GM12878 (cell line): ENCODE measurements around the gene LRP5. TPM values are rescaled to one million over a fixed set of nuclear protein-coding genes. Genes with fewer than 3 reads are reported as not detected.

Experiments
- ATAC-seq: fragments of 200-7000 bp; cut with Tn5 transposase; 3 replicates; pipeline ENCODE4 v1.9.1; 2020; ENCODE audit warnings: mild to moderate bottlenecking, moderate library complexity
- BruUV-seq: library from RNA; stranded (reverse); fragments of 400-500 nt; replicated peaks from 2 replicates; lab custom pipeline; 2021; lab: Mats Ljungman, UMichigan
- CTCF ChIA-PET: fragments of 300-600 bp; sonication (Branson Sonifier 250); formaldehyde crosslinking; extraction: SDS; loops from one replicate; lab custom pipeline; 2021; ENCODE audit warnings: inconsistent platforms; lab: Yijun Ruan, JAX
- POLR2A ChIA-PET: fragments of 350-600 bp; formaldehyde crosslinking; extraction: SDS; loops from one replicate; lab custom pipeline; 2021; ENCODE audit warnings: inconsistent platforms; lab: Charles Lee
- RAD21 ChIA-PET: fragments of 300-600 bp; sonication (Branson Sonifier 250); formaldehyde crosslinking; loops from one replicate; lab custom pipeline; 2023; ENCODE audit warnings: antibody characterized with exemption; ENCODE audit not compliant: unreplicated experiment; lab: Charles Lee
- SMC1A ChIA-PET: fragments of 300-600 bp; sonication (Branson Sonifier 250); formaldehyde crosslinking; loops from one replicate; lab custom pipeline; 2023; ENCODE audit not compliant: unreplicated experiment, uncharacterized antibody; lab: Charles Lee
- DNase-seq: peaks from one replicate; pipeline ENCODE4 v3.0.0-alpha.2; 2011; ENCODE audit warnings: low read depth, low spot score
- FAIRE-seq: peaks from 3 replicates; lab custom pipeline; 2011; peaks lifted over from hg19 to GRCh38; lab: Jason Lieb, UNC
- H2AFZ ChIP-seq: 2 replicates; pipeline ENCODE4 v1.6.0; 2011; ENCODE audit warnings: low read depth, low read length, control low read depth; ENCODE audit not compliant: control insufficient read depth
- H3K27ac ChIP-seq: 2 replicates; pipeline ENCODE4 v1.5.1; 2011; ENCODE audit warnings: control low read depth; ENCODE audit not compliant: control insufficient read depth, insufficient read depth
- H3K27me3 ChIP-seq, 2 experiments: replicated peaks in 1 of 2; 2 replicates each; pipeline versions ENCODE4 v1.6.0 to v1.6.1; 2011; ENCODE audit warnings: low read length in 1 of 2; ENCODE audit not compliant: control insufficient read depth in 2 of 2, insufficient read depth in 2 of 2
- H3K36me3 ChIP-seq, 2 experiments: 2 replicates each; pipeline ENCODE4 v1.5.1; 2011; ENCODE audit warnings: low read length in 1 of 2; ENCODE audit not compliant: control insufficient read depth in 2 of 2, insufficient read depth in 2 of 2
- H3K4me1 ChIP-seq: 2 replicates; pipeline ENCODE4 v1.6.1; 2011; ENCODE audit warnings: mild to moderate bottlenecking, low read length, moderate library complexity, mixed read lengths; ENCODE audit not compliant: control insufficient read depth, insufficient read depth
- H3K4me2 ChIP-seq: 2 replicates; pipeline ENCODE4 v1.6.0; 2011; ENCODE audit warnings: control low read depth; ENCODE audit not compliant: control insufficient read depth, insufficient read depth
- H3K4me3 ChIP-seq: fragments of 200-600 bp; sonication (generic); 2 replicates; pipeline ENCODE4 v1.5.1; 2016
- H3K79me2 ChIP-seq: 2 replicates; pipeline ENCODE4 v1.6.0; 2011; ENCODE audit warnings: low read length; ENCODE audit not compliant: control insufficient read depth, insufficient read depth
- H3K9ac ChIP-seq: 2 replicates; pipeline ENCODE4 v1.8.0; 2011; ENCODE audit warnings: low read length, control low read depth, mixed read lengths; ENCODE audit not compliant: control insufficient read depth, insufficient read depth
- H3K9me3 ChIP-seq: replicated peaks from 3 replicates; pipeline ENCODE4 v1.5.1; 2011; ENCODE audit warnings: mild to moderate bottlenecking, low read length; ENCODE audit not compliant: control insufficient read depth, insufficient read depth
- H4K20me1 ChIP-seq: 2 replicates; pipeline ENCODE4 v1.6.0; 2011; ENCODE audit not compliant: control insufficient read depth, insufficient read depth
- BCL11A ChIP-seq: IDR thresholded peaks from 2 replicates; pipeline ENCODE4 v1.6.1; 2011; ENCODE audit warnings: low read depth, low read length
- CBX3 ChIP-seq: fragments of 200-600 bp; sonication (generic); IDR thresholded peaks from 2 replicates; pipeline ENCODE4 v1.6.1; 2016; ENCODE audit warnings: low read depth, borderline replicate concordance
- CHD2 ChIP-seq: IDR thresholded peaks from 2 replicates; pipeline ENCODE4 v1.6.1; 2011; ENCODE audit warnings: low read depth, low read length, improper control_type of control experiment, borderline replicate concordance
- IKZF2 ChIP-seq, 2 experiments: fragments of 450-650 bp; IDR thresholded peaks; 2 replicates each; pipeline ENCODE4 v1.6.1; 2017; ENCODE audit warnings: mild to moderate bottlenecking in 2 of 2, moderate library complexity in 2 of 2
- JUNB ChIP-seq: IDR thresholded peaks from 2 replicates; pipeline ENCODE4 v1.6.1; 2016; ENCODE audit warnings: antibody characterized with exemption, mild to moderate bottlenecking
- NFIC ChIP-seq: IDR thresholded peaks from 2 replicates; pipeline ENCODE4 v1.6.1; 2012; ENCODE audit warnings: low read depth, mild to moderate bottlenecking, inconsistent platforms, low read length, moderate library complexity
- PML ChIP-seq: IDR thresholded peaks from 2 replicates; pipeline ENCODE4 v1.6.1; 2012; ENCODE audit warnings: low read length, inconsistent platforms
- POU2F2 ChIP-seq: IDR thresholded peaks from 3 replicates; pipeline ENCODE4 v1.6.1; 2011; ENCODE audit warnings: low read depth, mild to moderate bottlenecking, low read length, borderline replicate concordance
- RUNX3 ChIP-seq: IDR thresholded peaks from 2 replicates; pipeline ENCODE4 v1.6.1; 2012; ENCODE audit warnings: low read length, inconsistent platforms
- SPI1 ChIP-seq: IDR thresholded peaks from 2 replicates; pipeline ENCODE4 v1.6.1; 2011; ENCODE audit warnings: low read depth, mild to moderate bottlenecking, low read length, moderate library complexity, borderline replicate concordance; ENCODE audit not compliant: insufficient read depth
- TAF1 ChIP-seq: IDR thresholded peaks from 2 replicates; pipeline ENCODE4 v1.6.1; 2011; ENCODE audit warnings: mild to moderate bottlenecking, low read depth, low read length, borderline replicate concordance
- YY1 ChIP-seq: IDR thresholded peaks from 2 replicates; pipeline ENCODE4 v1.6.1; 2011; ENCODE audit warnings: low read depth, mild to moderate bottlenecking, low read length
- ZBTB40 ChIP-seq: fragments of 450-650 bp; IDR thresholded peaks from 2 replicates; pipeline ENCODE4 v1.6.1; 2016; ENCODE audit warnings: mild to moderate bottlenecking, moderate library complexity, borderline replicate concordance
- WGBS: methylation state at CpG from one replicate; pipeline ENCODE4 v1.1.6; 2016; ENCODE audit warnings: low lambda C conversion rate; ENCODE audit not compliant: insufficient replicate concordance, insufficient coverage; ENCODE audit errors: missing lambda C conversion rate; 5-methylcytosine and 5-hydroxymethylcytosine counted together
- in situ Hi-C: fragments of 300-500 bp; cut with MboI; formaldehyde crosslinking; loops from 9 replicates; pipeline ENCODE4 v1.14.3; 2018; ENCODE audit warnings: mixed read lengths
- intact Hi-C: fragments of 100-400 bp; cut with micrococcal nuclease; formaldehyde crosslinking; loops from one replicate; pipeline ENCODE4 v1.14.2; 2022; ENCODE audit not compliant: unreplicated experiment
- polyA plus RNA-seq, 11 experiments: library from polyadenylated mRNA; depleted of rRNA in 4 of 11; unstranded in 6 of 11; stranded (reverse) in 5 of 11; fragments of >200 nt; fragmentation: Nextera tagmentation in 4 of 11; fragmentation: Illumina TruSeq in 1 of 11; extraction: Ambion mirVana in 4 of 11; extraction: Trizol in 1 of 11; gene quantifications; 1 replicate in 1 of 11; 2 replicates in 10 of 11; pipeline versions ENCODE4 v1.2.1 to v1.2.3, GENCODE V29; 2011 to 2016; ENCODE audit warnings: inconsistent platforms in 2 of 11, missing spikeins in 2 of 11, low read depth in 1 of 11
- total RNA-seq, 4 experiments: library from RNA; depleted of rRNA in 3 of 4; stranded (reverse); fragments of >200 nt in 3 of 4; fragmentation: Illumina TruSeq in 1 of 4; extraction: Trizol in 1 of 4; gene quantifications; 2 replicates each; pipeline versions ENCODE4 v1.2.1 to v1.2.3, GENCODE V29; 2013 to 2021
- TF ChIP-seq, protein P1 (sequence below): fragments of 450-650 bp; IDR thresholded peaks from 2 replicates; pipeline ENCODE4 v1.6.1; 2018; ENCODE audit warnings: mild to moderate bottlenecking, low read depth, moderate library complexity; ENCODE audit not compliant: partially characterized antibody

LRP5 gene
- total and polyA plus RNA-seq, 10 of the 15 experiments (the other 5 are each of a cell fraction or from before 2014, with no cell fraction given), result 0.37 to 34.0 (median 6.6) TPM

DNA sequence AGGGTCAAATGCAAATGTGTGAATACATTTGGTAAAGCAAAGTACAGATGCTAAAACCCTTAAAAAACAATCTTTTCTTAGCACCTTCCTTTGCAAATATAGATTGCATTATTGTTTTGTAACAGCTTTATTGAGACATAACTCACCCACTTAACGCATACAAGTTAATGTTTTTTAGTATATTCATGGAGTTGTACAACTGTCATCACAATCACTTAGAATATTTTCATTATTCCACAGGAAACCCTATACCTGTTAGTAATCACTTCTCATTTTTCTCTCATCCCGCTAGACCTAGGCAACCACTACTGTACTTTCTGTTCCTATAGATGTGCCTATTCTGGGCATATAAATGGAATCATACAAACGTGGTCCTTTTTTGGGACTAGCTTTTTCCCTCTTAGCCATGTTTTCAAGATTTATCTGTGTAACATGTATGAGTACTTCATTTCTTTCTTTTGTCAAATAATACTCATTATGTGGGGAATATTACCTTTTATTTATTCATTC is 182.9 kb downstream of the LRP5 start:
- H3K9ac ChIP-seq, result no peak overlapping the region
- in situ Hi-C loops (no loop called here), intact Hi-C loops (no loop called here)
- ATAC-seq (peak; percentile 9; the same call in 1 of the 3 replicates), FAIRE-seq (no peak), DNase-seq (no peak)
- ChIA-PET CTCF (interaction anchor here (1.5 kb wide), 1 partner anchor 9 kb away, joined by 3 read pairs; no protein-coding TSS in a partner anchor), POLR2A (interaction anchor here (1.2 to 1.3 kb wide), 2 partner anchors 9 to 10 kb away, joined by 3 read pairs; no protein-coding TSS in a partner anchor), RAD21 (interaction anchor here (0.6 to 1.5 kb wide), 2 partner anchors 15 to 27 kb away, joined by 3 read pairs; no protein-coding TSS in a partner anchor), SMC1A (interaction anchor here (0.8 to 2.5 kb wide), 3 partner anchors 11 to 89 kb away, joined by 3 to 22 read pairs (median 3); no protein-coding TSS in a partner anchor)
- WGBS, result 3% methylated on average over 3 of the region's 3 CpGs
- H3K9me3 ChIP-seq, result no peaks in the 10 kb centered on the region
- peaks cover 89% of the 10 kb centered on the region for H3K79me2 ChIP-seq
- H3K4me1 ChIP-seq, result peaks cover 41% of the 10 kb centered on the region
- no peak overlapping the region; the same call in 1 of the 2 replicates for H3K4me3 ChIP-seq
- H2AFZ ChIP-seq, result no peak overlapping the region
- H3K4me2 ChIP-seq, result peak overlapping the region; percentile 66
- BruUV-seq, result no TSS peak
- H3K27ac ChIP-seq, result no peak overlapping the region; the same call in 1 of the 2 replicates
- H3K36me3 ChIP-seq, result no peaks in the 10 kb centered on the region
- H3K27me3 ChIP-seq, result no peaks in the 10 kb centered on the region
- H4K20me1 ChIP-seq, result 0 out of 2 replicates have a peak, but pooled peaks cover 2% of the 10 kb centered on the region
- TF ChIP-seq, protein P1, sequence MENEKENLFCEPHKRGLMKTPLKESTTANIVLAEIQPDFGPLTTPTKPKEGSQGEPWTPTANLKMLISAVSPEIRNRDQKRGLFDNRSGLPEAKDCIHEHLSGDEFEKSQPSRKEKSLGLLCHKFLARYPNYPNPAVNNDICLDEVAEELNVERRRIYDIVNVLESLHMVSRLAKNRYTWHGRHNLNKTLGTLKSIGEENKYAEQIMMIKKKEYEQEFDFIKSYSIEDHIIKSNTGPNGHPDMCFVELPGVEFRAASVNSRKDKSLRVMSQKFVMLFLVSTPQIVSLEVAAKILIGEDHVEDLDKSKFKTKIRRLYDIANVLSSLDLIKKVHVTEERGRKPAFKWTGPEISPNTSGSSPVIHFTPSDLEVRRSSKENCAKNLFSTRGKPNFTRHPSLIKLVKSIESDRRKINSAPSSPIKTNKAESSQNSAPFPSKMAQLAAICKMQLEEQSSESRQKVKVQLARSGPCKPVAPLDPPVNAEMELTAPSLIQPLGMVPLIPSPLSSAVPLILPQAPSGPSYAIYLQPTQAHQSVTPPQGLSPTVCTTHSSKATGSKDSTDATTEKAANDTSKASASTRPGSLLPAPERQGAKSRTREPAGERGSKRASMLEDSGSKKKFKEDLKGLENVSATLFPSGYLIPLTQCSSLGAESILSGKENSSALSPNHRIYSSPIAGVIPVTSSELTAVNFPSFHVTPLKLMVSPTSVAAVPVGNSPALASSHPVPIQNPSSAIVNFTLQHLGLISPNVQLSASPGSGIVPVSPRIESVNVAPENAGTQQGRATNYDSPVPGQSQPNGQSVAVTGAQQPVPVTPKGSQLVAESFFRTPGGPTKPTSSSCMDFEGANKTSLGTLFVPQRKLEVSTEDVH, result no peak
- TF ChIP-seq NFIC (no peak), CHD2 (no peak), TAF1 (no peak), YY1 (no peak), RUNX3 (peak; percentile 29; the same call in 1 of the 2 replicates), IKZF2 (IDR thresholded peaks at IDR 0.05) (peak; percentile 55 to 64; a peak in 3 of 4 replicates), SPI1 (peak; percentile 28; the same call in 1 of the 2 replicates), ZBTB40 (peak; percentile 47; the same call in 1 of the 2 replicates), PML (no peak), CBX3 (no peak), JUNB (no peak), BCL11A (no peak), POU2F2 (no peak)
